B cell (primary cell): ENCODE data around the gene SLC47A2. TPM values are rescaled to one million over a fixed set of nuclear protein-coding genes. Genes with fewer than 3 reads are reported as not detected.

Experiments used
- ATAC-seq: fragments of 200-7000 bp; cut with Tn5 transposase; one replicate; pipeline ENCODE4 v1.10.0; 2021; ENCODE audit warnings: low read depth, mild to moderate bottlenecking, moderate number of reproducible peaks, moderate library complexity
- CTCF ChIA-PET: fragments of 350-600 bp; sonication (Branson Sonifier 250); formaldehyde crosslinking; loops from one replicate; lab custom pipeline; 2021; ENCODE audit warnings: antibody characterized with exemption, inconsistent platforms; lab: Charles Lee
- POLR2A ChIA-PET: fragments of 350-600 bp; sonication (Branson Sonifier 250); formaldehyde crosslinking; loops from one replicate; lab custom pipeline; 2021; ENCODE audit warnings: antibody characterized with exemption; lab: Charles Lee
- DNase-seq: peaks from one replicate; pipeline ENCODE4 v3.0.0; 2013
- H2AFZ ChIP-seq: 2 replicates; pipeline ENCODE4 v1.6.1; 2012; ENCODE audit warnings: mild to moderate bottlenecking, low read depth, low read length; ENCODE audit not compliant: insufficient read depth, poor library complexity, severe bottlenecking
- H3K27ac ChIP-seq, 2 donors: 1 replicate in 1 of 2; 2 replicates in 1 of 2; pipeline ENCODE4 v1.5.1; 2012 to 2013; ENCODE audit warnings: low read length in 2 of 2, mild to moderate bottlenecking in 2 of 2, moderate library complexity in 1 of 2
- H3K27me3 ChIP-seq, 4 experiments: fragments of 200-600 bp in 1 of 4; sonication (generic) in 1 of 4; replicated peaks in 1 of 4; 1 replicate in 2 of 4; 2 replicates in 2 of 4; pipeline versions ENCODE4 v1.6.1 to v1.7.0; 2013 to 2016; ENCODE audit warnings: low read length in 3 of 4, mild to moderate bottlenecking in 2 of 4, mixed read lengths in 1 of 4, moderate library complexity in 1 of 4; ENCODE audit not compliant: insufficient read depth in 4 of 4, control insufficient read depth in 3 of 4; ENCODE audit errors: control extremely low read depth in 1 of 4
- H3K36me3 ChIP-seq, 2 experiments: replicated peaks in 1 of 2; 1 replicate in 1 of 2; 2 replicates in 1 of 2; pipeline versions ENCODE4 v1.6.1 to v1.7.1; 2013; ENCODE audit warnings: low read length in 1 of 2; ENCODE audit not compliant: insufficient read depth in 2 of 2, control insufficient read depth in 1 of 2; ENCODE audit errors: control extremely low read depth in 1 of 2, extremely low read depth in 1 of 2
- H3K4me1 ChIP-seq, 2 donors: fragments of 200-600 bp in 1 of 2; sonication (generic) in 1 of 2; 1 replicate in 1 of 2; 2 replicates in 1 of 2; pipeline versions ENCODE4 v1.5.1 to v1.6.1; 2013 to 2017; ENCODE audit warnings: low read length in 2 of 2; ENCODE audit not compliant: control insufficient read depth in 2 of 2, insufficient read depth in 2 of 2
- H3K4me2 ChIP-seq: replicated peaks from 2 replicates; pipeline ENCODE3; 2012; ENCODE audit warnings: mild to moderate bottlenecking, low read depth, low read length; ENCODE audit not compliant: poor library complexity, severe bottlenecking
- H3K4me3 ChIP-seq, 5 experiments: fragments of 200-600 bp in 1 of 5; sonication (generic) in 1 of 5; 1 replicate in 3 of 5; 2 replicates in 2 of 5; pipeline versions ENCODE4 v1.5.1 to v1.7.0; 2011 to 2016; ENCODE audit warnings: low read length in 4 of 5, mild to moderate bottlenecking in 4 of 5, low read depth in 2 of 5, control low read depth in 1 of 5, moderate library complexity in 1 of 5; ENCODE audit not compliant: insufficient read depth in 1 of 5; ENCODE audit errors: control extremely low read depth in 1 of 5, extremely low read depth in 1 of 5
- H3K79me2 ChIP-seq: fragments of 200-600 bp; sonication (generic); one replicate; pipeline ENCODE4 v1.6.0; 2016; ENCODE audit warnings: low read length; ENCODE audit not compliant: control insufficient read depth, insufficient read depth
- H3K9ac ChIP-seq: fragments of 200-600 bp; sonication (generic); 2 replicates; pipeline ENCODE4 v1.6.1; 2017; ENCODE audit warnings: mild to moderate bottlenecking, low read length, moderate library complexity
- H3K9me3 ChIP-seq, 3 donors: one replicate each; pipeline versions ENCODE4 v1.6.1 to v1.7.1; 2013; ENCODE audit warnings: low read length in 2 of 3; ENCODE audit not compliant: control insufficient read depth in 2 of 3, insufficient read depth in 1 of 3; ENCODE audit errors: control extremely low read depth in 1 of 3
- H4K20me1 ChIP-seq: 2 replicates; pipeline ENCODE4 v1.6.0; 2012; ENCODE audit warnings: mild to moderate bottlenecking, low read length; ENCODE audit not compliant: insufficient read depth, control insufficient read depth, poor library complexity, severe bottlenecking
- H3K27ac Mint-ChIP-seq: one replicate; pipeline ENCODE4 v1.8.0; 2021; ENCODE audit warnings: mixed read lengths
- H3K27me3 Mint-ChIP-seq: one replicate; pipeline ENCODE4 v1.8.0; 2021; ENCODE audit warnings: mixed read lengths
- H3K4me1 Mint-ChIP-seq: one replicate; pipeline ENCODE4 v1.8.0; 2021; ENCODE audit warnings: mixed read lengths
- H3K4me3 Mint-ChIP-seq: one replicate; pipeline ENCODE4 v1.8.0; 2021; ENCODE audit warnings: mixed read lengths
- H3K9me3 Mint-ChIP-seq: one replicate; pipeline ENCODE4 v1.8.0; 2022; ENCODE audit warnings: mixed read lengths; ENCODE audit not compliant: insufficient read depth
- EZH2 ChIP-seq: IDR thresholded peaks from 2 replicates; pipeline ENCODE4 v1.6.1; 2012; ENCODE audit warnings: borderline replicate concordance, low read depth, mild to moderate bottlenecking, moderate library complexity, low read length; ENCODE audit not compliant: insufficient read depth, poor library complexity, severe bottlenecking
- WGBS: methylation state at CpG from one replicate; pipeline ENCODE4 v1.1.5; 2013; ENCODE audit warnings: missing lambda C conversion rate; ENCODE audit not compliant: insufficient coverage; 5-methylcytosine and 5-hydroxymethylcytosine counted together
- intact Hi-C: fragments of 100-400 bp; cut with micrococcal nuclease; formaldehyde crosslinking; loops from one replicate; pipeline ENCODE4 v1.10.0; 2022
- polyA plus RNA-seq: library from polyadenylated mRNA; depleted of rRNA; stranded (reverse); fragments of >200 nt; gene quantifications from 2 replicates; pipeline ENCODE4 v1.2.3, GENCODE V29; 2012
- total RNA-seq, 2 donors: library from RNA; stranded (reverse); fragments of 120-200 nt in 1 of 2; gene quantifications; 1 replicate in 1 of 2; 2 replicates in 1 of 2; pipeline versions ENCODE4 v1.2.3 to v1.2.4, GENCODE V29; 2013 to 2022
- TF ChIP-seq, protein P1 (sequence below): fragments of 200-600 bp; IDR thresholded peaks from one replicate; pipeline ENCODE4 v1.8.0; 2022; ENCODE audit warnings: antibody characterized with exemption, mild to moderate bottlenecking

Gene SLC47A2
- total and polyA plus RNA-seq, 2 donors (not counting 1 experiment from before 2014, with no cell fraction given), result not detected

DNA sequence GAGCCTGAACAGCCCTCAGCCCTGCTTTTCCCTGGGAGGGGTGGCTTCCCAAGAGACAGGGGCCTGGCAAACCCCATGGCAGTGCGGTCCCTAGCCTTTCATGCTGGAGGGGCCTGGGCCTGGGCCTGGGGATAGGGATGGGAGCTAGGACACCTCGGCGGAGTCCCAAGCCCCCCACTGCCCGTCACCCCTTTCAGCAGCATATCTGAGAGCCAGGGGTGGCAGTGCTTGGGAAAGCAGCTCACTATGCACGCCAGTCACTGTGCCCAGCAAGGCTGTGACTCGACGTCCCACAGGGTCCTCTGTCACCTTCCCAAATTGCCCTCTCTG lies 612 bp upstream of the SLC47A2 start:
- Mint-ChIP-seq H3K9me3 (no peaks in the 10 kb centered on the region), H3K27me3 (peaks cover 3% of the 10 kb centered on the region), H3K4me3 (no peak overlapping the region), H3K4me1 (no peaks in the 10 kb centered on the region), H3K27ac (no peak overlapping the region)
- H3K4me1 ChIP-seq, result no peaks in the 10 kb centered on the region
- no peak overlapping the region for H3K4me3 ChIP-seq
- H3K27me3 ChIP-seq, result no peaks in the 10 kb centered on the region
- whole genome bisulfite sequencing, result 97% methylated on average over 7 of the region's 7 CpGs
- H3K9ac ChIP-seq, result no peak overlapping the region
- no peaks in the 10 kb centered on the region for H3K36me3 ChIP-seq
- CTCF ChIA-PET, result no interaction called here
- no peaks in the 10 kb centered on the region for H4K20me1 ChIP-seq
- TF ChIP-seq, protein P1, sequence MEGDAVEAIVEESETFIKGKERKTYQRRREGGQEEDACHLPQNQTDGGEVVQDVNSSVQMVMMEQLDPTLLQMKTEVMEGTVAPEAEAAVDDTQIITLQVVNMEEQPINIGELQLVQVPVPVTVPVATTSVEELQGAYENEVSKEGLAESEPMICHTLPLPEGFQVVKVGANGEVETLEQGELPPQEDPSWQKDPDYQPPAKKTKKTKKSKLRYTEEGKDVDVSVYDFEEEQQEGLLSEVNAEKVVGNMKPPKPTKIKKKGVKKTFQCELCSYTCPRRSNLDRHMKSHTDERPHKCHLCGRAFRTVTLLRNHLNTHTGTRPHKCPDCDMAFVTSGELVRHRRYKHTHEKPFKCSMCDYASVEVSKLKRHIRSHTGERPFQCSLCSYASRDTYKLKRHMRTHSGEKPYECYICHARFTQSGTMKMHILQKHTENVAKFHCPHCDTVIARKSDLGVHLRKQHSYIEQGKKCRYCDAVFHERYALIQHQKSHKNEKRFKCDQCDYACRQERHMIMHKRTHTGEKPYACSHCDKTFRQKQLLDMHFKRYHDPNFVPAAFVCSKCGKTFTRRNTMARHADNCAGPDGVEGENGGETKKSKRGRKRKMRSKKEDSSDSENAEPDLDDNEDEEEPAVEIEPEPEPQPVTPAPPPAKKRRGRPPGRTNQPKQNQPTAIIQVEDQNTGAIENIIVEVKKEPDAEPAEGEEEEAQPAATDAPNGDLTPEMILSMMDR, result no peak
- TF ChIP-seq EZH2, result no peak
- no peak overlapping the region for H3K27ac ChIP-seq
- DNase-seq (no peak), ATAC-seq (no peak)
- POLR2A ChIA-PET, result no interaction called here
- no peaks in the 10 kb centered on the region for H3K9me3 ChIP-seq
- H3K4me2 ChIP-seq, result no peak overlapping the region
- intact Hi-C loops, result no loop called here
- H2AFZ ChIP-seq, result no peak overlapping the region
- no peaks in the 10 kb centered on the region for H3K79me2 ChIP-seq

DNA sequence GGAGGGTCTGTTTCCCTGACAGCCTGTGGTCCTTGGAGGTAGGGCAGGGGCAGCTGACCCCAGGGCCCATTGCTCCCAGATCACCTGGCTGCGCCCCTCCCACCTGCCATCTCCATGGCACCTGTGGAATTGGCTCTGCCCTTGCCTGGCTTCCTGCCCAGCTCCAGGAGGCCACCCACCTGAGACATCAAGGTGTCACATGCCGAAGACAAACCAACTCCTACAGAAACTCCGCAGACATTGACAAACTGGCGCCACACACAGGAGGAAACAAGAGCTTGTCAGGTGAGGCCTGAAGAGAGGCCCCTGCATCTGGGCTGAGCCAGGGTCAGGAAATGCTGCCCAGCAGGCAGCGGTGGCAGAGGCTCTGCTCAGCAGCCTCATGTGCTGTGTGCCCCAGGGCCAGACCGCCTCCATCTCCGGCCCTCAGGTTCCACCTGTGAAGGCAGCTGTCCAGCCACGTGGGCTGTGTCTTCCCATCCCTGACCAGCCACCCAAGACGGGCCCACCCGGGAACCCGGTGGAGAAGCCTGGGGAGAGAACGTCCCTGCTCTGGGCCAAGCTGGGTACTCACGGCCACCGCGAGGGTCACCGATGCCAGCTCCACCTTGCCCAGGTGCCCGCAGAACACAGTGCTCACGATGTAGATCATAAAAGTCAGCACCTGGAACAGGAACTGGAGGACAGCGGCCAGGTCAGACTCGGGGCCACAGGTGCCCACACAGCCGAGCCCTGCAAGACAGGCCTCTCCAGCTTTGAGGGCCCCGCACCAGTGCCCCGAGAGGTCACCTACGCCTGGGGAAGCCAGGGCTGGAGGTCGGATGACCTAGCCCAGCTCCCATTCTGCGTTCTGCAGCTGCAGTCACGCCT lies 1.6 kb downstream of the SLC47A2 start:
- DNase-seq, result no peak
- Mint-ChIP-seq H3K4me1 (no peaks in the 10 kb centered on the region), H3K27me3 (peaks cover 1% of the 10 kb centered on the region), H3K9me3 (no peaks in the 10 kb centered on the region), H3K4me3 (no peak overlapping the region), H3K27ac (no peak overlapping the region)
- H4K20me1 ChIP-seq, result no peaks in the 10 kb centered on the region
- no peak overlapping the region for H3K4me3 ChIP-seq
- no peaks in the 10 kb centered on the region for H3K9me3 ChIP-seq
- no peak overlapping the region for H3K9ac ChIP-seq
- H3K4me2 ChIP-seq, result no peak overlapping the region
- 94% methylated on average over 27 of the region's 27 CpGs for WGBS
- POLR2A ChIA-PET, result no interaction called here
- H2AFZ ChIP-seq, result no peak overlapping the region
- H3K27ac ChIP-seq, result no peak overlapping the region
- TF ChIP-seq, protein P1, result no peak
- no peak for TF ChIP-seq EZH2
- H3K4me1 ChIP-seq, result no peaks in the 10 kb centered on the region
- no peak for ATAC-seq
- intact Hi-C loops, result no loop called here
- CTCF ChIA-PET, result no interaction called here
- no peaks in the 10 kb centered on the region for H3K79me2 ChIP-seq
- no peaks in the 10 kb centered on the region for H3K27me3 ChIP-seq
- H3K36me3 ChIP-seq, result no peaks in the 10 kb centered on the region
